Measurements from ENCODE around the gene ZIC1. TPM values are rescaled to one million over a fixed set of nuclear protein-coding genes. Genes with fewer than 3 reads are reported as not detected.

The ZIC1 gene
- total RNA-seq, 1 experiment from 2014 or later, result not detected

GRCh38 chr3:147416931-147417330, 7.8 kb downstream of the ZIC1 start:
- Histone ChIP-seq H4K20me1 (ENCODE audit: control insufficient read depth, insufficient read depth, insufficient read length) (no peaks in the 10 kb centered on the region), H3K18ac (ENCODE audit: insufficient read length, low read depth, low read length) (no peak overlapping the region), H4K8ac (replicated peaks; ENCODE audit: insufficient read length, low read depth, low read length) (no peak overlapping the region), H2AFZ (ENCODE audit: low read length) (no peak overlapping the region), H3K56ac (ENCODE audit: insufficient read length, low read depth, low read length) (no peak overlapping the region), H3K27me3 (ENCODE audit: insufficient read depth, low read length) (peaks cover 83% of the 10 kb centered on the region), H3K23ac (ENCODE audit: insufficient read length, low read depth, low read length) (no peak overlapping the region), H3K14ac (ENCODE audit: insufficient read depth, low read length) (no peak overlapping the region), H4K5ac (ENCODE audit: insufficient read length, low read depth, low read length) (no peak overlapping the region), H3K9ac (ENCODE audit: extremely low read depth, insufficient read length, low read length) (no peak overlapping the region), H2AK5ac (ENCODE audit: insufficient read length, low read length) (no peak overlapping the region), H2BK12ac (ENCODE audit: insufficient read length, low read depth, low read length) (no peak overlapping the region), H3T11ph (ENCODE audit: low read length) (no peak overlapping the region), H3K23me2 (ENCODE audit: insufficient read length, low read depth, low read length, poor library complexity, severe bottlenecking) (peaks cover 26% of the 10 kb centered on the region), H3K9me3 (ENCODE audit: control insufficient read depth, low read depth, low read length) (no peaks in the 10 kb centered on the region), H2BK120ac (ENCODE audit: low read depth, low read length, poor library complexity, severe bottlenecking) (no peak overlapping the region), H2BK5ac (ENCODE audit: insufficient read length, low read length) (no peak overlapping the region), H3K4ac (ENCODE audit: low read depth, low read length) (no peak overlapping the region), H2BK15ac (ENCODE audit: low read depth, low read length) (no peak overlapping the region), H2BK20ac (ENCODE audit: low read depth, low read length, poor library complexity, severe bottlenecking) (no peak overlapping the region), H3K27ac (ENCODE audit: insufficient read length, low read depth, low read length) (no peak overlapping the region), H3K79me2 (ENCODE audit: insufficient read depth, low read length) (no peaks in the 10 kb centered on the region), H4K91ac (ENCODE audit: insufficient read length, low read depth, low read length) (no peak overlapping the region), H3K4me1 (ENCODE audit: insufficient read depth, low read length) (peaks cover 5% of the 10 kb centered on the region; the same call in 1 of the 2 replicates), H3K79me1 (ENCODE audit: insufficient read depth, low read depth, low read length, poor library complexity, severe bottlenecking) (no peaks in the 10 kb centered on the region), H3K4me2 (ENCODE audit: insufficient read depth, insufficient read length, low read length) (no peak overlapping the region)
- no peaks in the 10 kb centered on the region; a peak in 1 of 7 replicates for H3K36me3 Mint-ChIP-seq (ENCODE audit: insufficient read depth in 1 of 3, low read depth in 3 of 3)
- DNase-seq, result no peak
- no peak overlapping the region for H3K4me3 Mint-ChIP-seq
- no CpG with 5 or more reads among the region's 1 CpG for WGBS (ENCODE audit: extremely low coverage, insufficient read length, low lambda C conversion rate)
- no peak for TF ChIP-seq CTCF (conservative IDR thresholded peaks at IDR 0.05)
- peaks cover 99% of the 10 kb centered on the region for H3K27me3 Mint-ChIP-seq (ENCODE audit: low read depth)
- no peak overlapping the region for H3K27ac Mint-ChIP-seq
- no peaks in the 10 kb centered on the region; a peak in 2 of 5 replicates for H3K9me3 Mint-ChIP-seq
- peaks cover 28 to 58% of the 10 kb centered on the region in 2 experiments for H3K4me1 Mint-ChIP-seq
